IPS DF 6.9 (cell line): ENCODE data around the gene CXCL10.

Source experiments
- DNase-seq: peaks from one replicate; pipeline ENCODE4 v3.0.0-alpha.2; 2013; ENCODE audit warnings: low read depth, low spot score
- H3K27ac ChIP-seq: one replicate; pipeline ENCODE4 v1.5.1; 2013; ENCODE audit warnings: low read length, control low read depth
- H3K27me3 ChIP-seq: 2 replicates; pipeline ENCODE4 v1.6.1; 2013; ENCODE audit warnings: mild to moderate bottlenecking, low read length; ENCODE audit not compliant: control insufficient read depth, insufficient read depth
- H3K36me3 ChIP-seq: 2 replicates; pipeline ENCODE4 v1.6.1; 2013; ENCODE audit warnings: low read length; ENCODE audit not compliant: control insufficient read depth, insufficient read depth
- H3K4me1 ChIP-seq: 2 replicates; pipeline ENCODE4 v1.6.1; 2013; ENCODE audit warnings: low read length; ENCODE audit not compliant: control insufficient read depth, insufficient read depth
- H3K4me3 ChIP-seq: 2 replicates; pipeline ENCODE4 v1.5.1; 2013; ENCODE audit warnings: mild to moderate bottlenecking, low read length
- H3K9me3 ChIP-seq: 2 replicates; pipeline ENCODE4 v1.6.1; 2013; ENCODE audit warnings: low read length, inconsistent platforms; ENCODE audit not compliant: control insufficient read depth, insufficient read depth
- WGBS: extraction: QIAGEN DNeasy Blood & Tissue Kit; methylation state at CpG from one replicate; pipeline ENCODE4 v1.1.7; 2013; ENCODE audit warnings: mixed read lengths, missing lambda C conversion rate; ENCODE audit not compliant: insufficient read length, insufficient coverage; 5-methylcytosine and 5-hydroxymethylcytosine counted together

CXCL10 gene

DNA sequence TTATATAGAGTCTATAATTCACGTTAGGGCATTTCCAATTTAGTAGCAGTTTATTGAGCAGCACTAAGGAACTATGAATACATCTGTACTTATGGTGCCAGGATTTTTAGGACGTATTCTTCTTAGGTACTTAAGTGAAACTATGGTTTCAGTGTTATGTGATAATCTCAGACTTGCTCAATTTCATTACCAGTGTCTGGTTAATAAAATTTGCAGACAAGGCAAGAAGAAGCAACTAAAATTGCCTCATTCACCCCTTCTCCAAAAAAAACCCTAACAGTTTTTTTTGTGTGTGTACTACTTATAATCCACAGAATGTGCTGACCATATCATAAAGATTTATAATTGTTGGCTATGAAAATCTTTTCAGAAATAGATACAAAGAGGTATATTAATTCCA lies 6.0 kb upstream of the CXCL10 start:
- no peak overlapping the region for H3K4me3 ChIP-seq
- no peaks in the 10 kb centered on the region for H3K36me3 ChIP-seq
- no peaks in the 10 kb centered on the region for H3K27me3 ChIP-seq
- DNase-seq, result no peak
- H3K27ac ChIP-seq, result no peak overlapping the region
- no peaks in the 10 kb centered on the region for H3K4me1 ChIP-seq
- WGBS, result no CpG with 5 or more reads among the region's 2 CpGs
- H3K9me3 ChIP-seq, result no peaks in the 10 kb centered on the region

GRCh38 chr4:76028350-76028765 lies 5.1 kb upstream of the CXCL10 start:
- DNase-seq, result no peak
- H3K27me3 ChIP-seq, result no peaks in the 10 kb centered on the region
- no peaks in the 10 kb centered on the region for H3K9me3 ChIP-seq
- no CpG with 5 or more reads among the region's 6 CpGs for WGBS
- no peaks in the 10 kb centered on the region for H3K36me3 ChIP-seq
- H3K4me3 ChIP-seq, result no peak overlapping the region
- H3K27ac ChIP-seq, result no peak overlapping the region
- H3K4me1 ChIP-seq, result no peaks in the 10 kb centered on the region

DNA sequence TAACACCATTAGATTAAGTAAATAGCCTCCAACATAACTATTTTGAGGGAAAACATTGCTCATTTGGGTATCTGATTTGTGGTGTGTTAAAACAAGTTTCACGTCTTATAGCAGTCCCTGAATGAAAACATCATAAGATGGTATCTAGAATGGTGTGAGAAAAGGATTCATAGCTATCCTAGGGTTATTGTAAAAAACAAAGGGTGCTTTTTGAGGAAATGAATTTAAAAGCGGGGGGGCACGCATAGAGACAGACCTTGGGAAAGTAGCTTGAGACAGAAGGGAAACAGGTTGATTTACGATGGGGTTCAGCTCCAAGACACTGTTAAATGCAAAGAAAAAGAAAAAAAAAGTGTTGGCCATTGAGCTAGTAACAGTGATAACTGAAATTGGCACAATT lies 768 bp upstream of the CXCL10 start:
- no peaks in the 10 kb centered on the region for H3K9me3 ChIP-seq
- H3K27ac ChIP-seq, result no peak overlapping the region
- no peak for DNase-seq
- no peak overlapping the region for H3K4me3 ChIP-seq
- no peaks in the 10 kb centered on the region for H3K4me1 ChIP-seq
- no peaks in the 10 kb centered on the region for H3K36me3 ChIP-seq
- H3K27me3 ChIP-seq, result no peaks in the 10 kb centered on the region
- no CpG with 5 or more reads among the region's 4 CpGs for WGBS

DNA sequence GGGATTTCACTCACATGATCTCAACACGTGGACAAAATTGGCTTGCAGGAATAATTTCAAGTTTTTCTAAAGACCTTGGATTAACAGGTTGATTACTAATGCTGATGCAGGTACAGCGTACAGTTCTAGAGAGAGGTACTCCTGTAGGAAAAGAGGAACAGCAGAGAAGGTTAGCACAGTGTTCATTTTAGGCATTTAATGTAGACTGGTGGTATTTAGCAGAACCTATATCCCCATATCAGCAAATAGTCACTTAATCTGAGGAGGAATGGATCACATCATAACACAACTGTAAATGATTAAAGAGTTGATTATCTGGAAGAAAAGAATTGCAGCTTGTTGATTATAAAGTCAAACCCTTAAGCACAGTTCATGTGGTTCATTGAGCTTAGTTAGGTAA lies 620 bp downstream of the CXCL10 start:
- Histone ChIP-seq H3K27me3 (no peaks in the 10 kb centered on the region), H3K9me3 (no peaks in the 10 kb centered on the region), H3K27ac (no peak overlapping the region), H3K4me3 (no peak overlapping the region), H3K4me1 (no peaks in the 10 kb centered on the region), H3K36me3 (no peaks in the 10 kb centered on the region)
- DNase-seq, result no peak
- WGBS, result no CpG with 5 or more reads among the region's 2 CpGs

DNA sequence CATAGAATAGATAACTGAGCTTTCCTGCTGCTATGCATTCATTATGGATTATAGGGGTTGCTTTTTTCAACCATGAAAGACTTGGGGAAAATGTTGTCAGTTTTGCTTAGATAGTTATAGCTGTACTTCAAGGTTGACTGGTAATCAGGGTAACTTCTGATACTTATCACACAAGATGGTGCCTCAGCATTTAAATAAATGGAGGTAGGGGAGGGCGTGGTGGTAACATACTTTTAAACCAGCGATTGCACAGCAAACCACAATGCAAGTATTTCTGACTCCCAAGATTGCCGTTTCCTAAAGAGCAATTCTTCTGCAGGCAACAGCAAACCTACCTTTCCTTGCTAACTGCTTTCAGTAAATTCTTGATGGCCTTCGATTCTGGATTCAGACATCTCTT lies 1.3 kb downstream of the CXCL10 start:
- no peak overlapping the region for H3K4me3 ChIP-seq
- H3K36me3 ChIP-seq, result no peaks in the 10 kb centered on the region
- H3K27me3 ChIP-seq, result no peaks in the 10 kb centered on the region
- no peak for DNase-seq
- no peaks in the 10 kb centered on the region for H3K4me1 ChIP-seq
- no peak overlapping the region for H3K27ac ChIP-seq
- no CpG with 5 or more reads among the region's 4 CpGs for WGBS
- H3K9me3 ChIP-seq, result no peaks in the 10 kb centered on the region

DNA sequence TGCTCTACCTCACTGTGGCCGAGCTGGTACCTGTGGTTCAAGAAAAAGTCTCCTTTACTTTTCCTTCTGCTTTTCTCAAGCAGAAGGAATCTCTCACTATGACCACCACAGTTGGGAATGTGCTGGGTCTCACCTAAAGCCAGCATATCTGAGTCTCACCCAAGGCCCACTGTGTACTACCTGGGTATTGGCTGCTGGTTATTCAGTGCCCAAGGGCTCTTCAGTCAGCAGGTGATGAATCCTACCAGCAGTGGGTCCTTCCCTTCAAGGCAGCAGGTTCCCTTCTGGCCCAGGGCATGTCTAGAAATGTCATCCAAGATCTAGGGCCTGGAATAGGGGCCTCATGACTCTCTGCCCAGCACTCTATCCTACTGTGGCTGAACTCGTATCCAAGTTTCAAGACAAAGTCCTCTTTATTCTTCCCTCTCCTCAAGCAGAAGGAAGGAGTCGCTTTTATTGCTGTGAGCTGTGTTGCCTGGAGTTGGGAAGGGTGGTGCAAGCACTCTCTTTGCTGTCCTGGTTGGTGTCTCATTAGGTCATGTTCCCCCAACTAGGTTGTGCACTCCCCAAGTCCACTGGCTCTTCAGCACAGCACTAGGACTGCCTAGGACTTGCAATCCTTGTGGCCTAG lies 6.1 kb downstream of the CXCL10 start:
- H3K27me3 ChIP-seq, result no peaks in the 10 kb centered on the region
- no CpG with 5 or more reads among the region's 3 CpGs for WGBS

DNA sequence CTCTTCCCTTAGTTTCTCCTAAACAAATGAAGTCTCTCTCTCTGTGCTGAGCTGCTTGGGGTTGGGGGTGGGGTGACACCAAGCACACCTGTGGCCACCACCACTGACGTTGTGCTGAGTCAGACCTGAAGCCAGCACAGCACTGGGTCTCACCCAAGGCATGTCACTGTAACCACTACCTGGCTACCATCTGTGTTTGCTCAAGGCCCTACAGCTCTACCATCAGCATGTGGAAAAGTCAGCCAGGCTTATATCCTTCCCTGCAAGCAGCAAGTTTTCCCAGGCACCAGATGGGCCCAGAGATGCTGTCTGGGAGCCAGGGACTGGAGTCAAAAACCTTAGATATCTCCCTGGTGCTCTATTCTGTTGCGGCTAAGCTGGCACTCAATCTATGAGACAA lies 6.9 kb downstream of the CXCL10 start:
- Histone ChIP-seq H3K27me3 (no peaks in the 10 kb centered on the region), H3K4me1 (peaks cover 2% of the 10 kb centered on the region; the same call in 1 of the 2 replicates), H3K36me3 (no peaks in the 10 kb centered on the region), H3K27ac (no peak overlapping the region), H3K9me3 (no peaks in the 10 kb centered on the region), H3K4me3 (no peak overlapping the region)
- no peak for DNase-seq
- WGBS, result no CpG with 5 or more reads among the region's 2 CpGs

More for the DNA sequence above, 6.1 kb downstream of the CXCL10 start:
- Histone ChIP-seq H3K4me3 (no peak overlapping the region), H3K9me3 (no peaks in the 10 kb centered on the region), H3K36me3 (no peaks in the 10 kb centered on the region), H3K4me1 (peaks cover 2% of the 10 kb centered on the region; the same call in 1 of the 2 replicates), H3K27ac (no peak overlapping the region)
- no peak for DNase-seq

DNA sequence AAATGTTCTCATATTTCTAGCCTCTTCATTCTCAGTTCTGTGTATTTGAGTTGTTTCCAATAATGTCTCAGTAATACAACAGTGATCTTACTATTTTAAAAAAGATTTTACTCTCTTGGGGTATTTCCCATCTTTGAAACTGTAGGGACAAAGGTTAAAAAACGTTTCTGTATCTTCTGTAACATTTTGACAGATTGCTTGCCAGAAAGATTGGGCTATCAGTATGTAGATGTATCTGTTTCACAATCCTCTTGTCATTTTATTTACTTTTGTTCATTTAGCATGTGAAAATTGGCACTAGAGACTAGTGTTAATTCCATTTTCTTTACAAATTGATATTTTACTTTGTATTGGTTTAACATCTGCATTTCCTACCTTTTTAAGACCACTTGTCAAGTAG lies 9.8 kb downstream of the CXCL10 start:
- WGBS, result no CpG with 5 or more reads among the region's 1 CpG
- Histone ChIP-seq H3K9me3 (no peaks in the 10 kb centered on the region), H3K27me3 (no peaks in the 10 kb centered on the region), H3K4me3 (no peak overlapping the region), H3K27ac (no peak overlapping the region), H3K36me3 (no peaks in the 10 kb centered on the region), H3K4me1 (peaks cover 2% of the 10 kb centered on the region; the same call in 1 of the 2 replicates)
- no peak for DNase-seq

GRCh38 chr4:76012388-76012801 lies 10.9 kb downstream of the CXCL10 start:
- Histone ChIP-seq H3K9me3 (no peaks in the 10 kb centered on the region), H3K27me3 (no peaks in the 10 kb centered on the region), H3K4me1 (peaks cover 2% of the 10 kb centered on the region; the same call in 1 of the 2 replicates), H3K27ac (no peak overlapping the region), H3K36me3 (no peaks in the 10 kb centered on the region), H3K4me3 (no peak overlapping the region)
- WGBS, result no CpG with 5 or more reads among the region's 1 CpG
- DNase-seq, result no peak

GRCh38 chr4:76011700-76012387 lies 11.5 kb downstream of the CXCL10 start:
- no peaks in the 10 kb centered on the region for H3K36me3 ChIP-seq
- H3K4me1 ChIP-seq, result peaks cover 2% of the 10 kb centered on the region; the same call in 1 of the 2 replicates
- no peaks in the 10 kb centered on the region for H3K27me3 ChIP-seq
- H3K27ac ChIP-seq, result no peak overlapping the region
- DNase-seq, result no peak
- H3K4me3 ChIP-seq, result no peak overlapping the region
- no CpG with 5 or more reads among the region's 13 CpGs for WGBS
- H3K9me3 ChIP-seq, result no peaks in the 10 kb centered on the region
